Uterus (tissue), 4 donors: ENCODE results near the gene RBP4. TPM values are rescaled to one million over a fixed set of nuclear protein-coding genes. Genes with fewer than 3 reads are reported as not detected.

ENCODE experiments used
- DNase-seq, 2 donors: peaks; one replicate each; pipeline ENCODE4 v3.0.0-alpha.2; 2019 to 2020
- H3K27ac ChIP-seq, 2 donors: fragments of 200-600 bp; sonication (generic); 1 replicate in 1 of 2; 2 replicates in 1 of 2; pipeline ENCODE4 v1.5.1; 2016 to 2018
- H3K27me3 ChIP-seq, 2 donors: fragments of 200-600 bp; sonication (generic); one replicate each; pipeline ENCODE4 v1.5.1; 2018 to 2019; ENCODE audit warnings: control low read depth in 1 of 2
- H3K36me3 ChIP-seq, 2 donors: fragments of 200-600 bp; sonication (generic); one replicate each; pipeline ENCODE4 v1.5.1; 2019; ENCODE audit warnings: control low read depth in 1 of 2
- H3K4me1 ChIP-seq, 2 donors: fragments of 200-600 bp; sonication (generic); one replicate each; pipeline ENCODE4 v1.5.1; 2018 to 2019; ENCODE audit warnings: control low read depth in 1 of 2
- H3K4me3 ChIP-seq, 2 donors: fragments of 200-600 bp; sonication (generic); 1 replicate in 1 of 2; 2 replicates in 1 of 2; pipeline ENCODE4 v1.5.1; 2018 to 2019; ENCODE audit warnings: mild to moderate bottlenecking in 1 of 2
- H3K9me3 ChIP-seq, 2 donors: fragments of 200-600 bp; sonication (generic); one replicate each; pipeline ENCODE4 v1.5.1; 2019; ENCODE audit warnings: control low read depth in 1 of 2
- CTCF ChIP-seq, 4 experiments: fragments of 200-600 bp in 2 of 4; fragments of 450-650 bp in 2 of 4; sonication (generic) in 2 of 4; IDR thresholded peaks; one replicate each; pipeline ENCODE4 v1.5.1; 2016 to 2019; ENCODE audit warnings: antibody characterized with exemption in 4 of 4, mild to moderate bottlenecking in 2 of 4, moderate library complexity in 1 of 4
- POLR2A ChIP-seq, 2 donors: fragments of 450-650 bp; IDR thresholded peaks; one replicate each; pipeline ENCODE4 v1.6.1; 2016; ENCODE audit warnings: antibody characterized with exemption in 2 of 2, mild to moderate bottlenecking in 1 of 2, moderate library complexity in 1 of 2
- intact Hi-C: fragments of 100-400 bp; cut with DNase I; formaldehyde crosslinking; loops from one replicate; pipeline ENCODE4 v1.15.1; 2023; ENCODE audit warnings: low total_unique reads
- total RNA-seq, 4 donors: library from RNA; depleted of rRNA in 3 of 4; stranded (reverse); fragments of >200 nt in 3 of 4; gene quantifications; one replicate each; pipeline versions ENCODE4 v1.1.0 to v1.2.4, GENCODE V29; 2014 to 2023
- donor health status: DM: yes; HTN: yes; CAD: no.

RBP4 gene
- 1 to 10 TPM in 1 of 4 donors, under 1 TPM in 1, not detected in 2; 0.90 to 3.2 TPM for total RNA-seq

- Histone ChIP-seq H3K27ac (no peak within 1 kb of the TSS), H3K9me3 (no peaks in the 10 kb centered on the region), H3K27me3 (peaks cover 0 to 34% of the 10 kb centered on the region in 2 donors), H3K36me3 (no peaks in the 10 kb centered on the region), H3K4me3 (peak within 1 kb of the TSS in 1 of 2 donors; percentile 16), H3K4me1 (peaks cover 0 to 4% of the 10 kb centered on the region in 2 donors)
- intact Hi-C loops = no loop called here
- TF ChIP-seq POLR2A (IDR thresholded peaks at IDR 0.05) = no peak
- TF ChIP-seq CTCF (IDR thresholded peaks at IDR 0.05) = no peak
- DNase-seq = no peak
Measured at GRCh38 chr10:93601146-93601773, at the start of gene RBP4. Gene RBP4, minus strand, starts transcription at chr10:93601235. Its CDS starts 207 bp downstream, at chr10:93601028.

- no peak for DNase-seq
- H3K27ac ChIP-seq = no peak overlapping the region
- intact Hi-C loops = no loop called here
- no peaks in the 10 kb centered on the region for H3K9me3 ChIP-seq
- H3K4me3 ChIP-seq = no peak overlapping the region
- no peaks in the 10 kb centered on the region for H3K27me3 ChIP-seq
- H3K36me3 ChIP-seq = no peaks in the 10 kb centered on the region
- H3K4me1 ChIP-seq = no peaks in the 10 kb centered on the region
- TF ChIP-seq POLR2A (IDR thresholded peaks at IDR 0.05) (no peak), CTCF (IDR thresholded peaks at IDR 0.05) (no peak)
Measured at GRCh38 chr10:93639791-93640190, 38.8 kb upstream of the RBP4 start.

- Histone ChIP-seq H3K27ac (no peak overlapping the region), H3K27me3 (no peaks in the 10 kb centered on the region), H3K4me1 (no peaks in the 10 kb centered on the region), H3K4me3 (no peak overlapping the region), H3K36me3 (no peaks in the 10 kb centered on the region), H3K9me3 (no peaks in the 10 kb centered on the region)
- DNase-seq = no peak
- intact Hi-C loops = no loop called here
- no peak for TF ChIP-seq POLR2A (IDR thresholded peaks at IDR 0.05)
- TF ChIP-seq CTCF (IDR thresholded peaks at IDR 0.05) = no peak
Measured at GRCh38 chr10:93630625-93631557, 29.9 kb upstream of the RBP4 start.

GRCh38 chr10:93629647-93630305, 28.7 kb upstream of the RBP4 start:
- TF ChIP-seq POLR2A (IDR thresholded peaks at IDR 0.05) = no peak
- H3K36me3 ChIP-seq = no peaks in the 10 kb centered on the region
- no peaks in the 10 kb centered on the region for H3K4me1 ChIP-seq
- intact Hi-C loops = no loop called here
- no peak overlapping the region for H3K4me3 ChIP-seq
- H3K27ac ChIP-seq = no peak overlapping the region
- H3K27me3 ChIP-seq = no peaks in the 10 kb centered on the region
- DNase-seq = no peak
- H3K9me3 ChIP-seq = no peaks in the 10 kb centered on the region

- Histone ChIP-seq H3K9me3 (no peaks in the 10 kb centered on the region), H3K4me3 (no peak overlapping the region), H3K27me3 (no peaks in the 10 kb centered on the region), H3K36me3 (no peaks in the 10 kb centered on the region), H3K27ac (no peak overlapping the region), H3K4me1 (no peaks in the 10 kb centered on the region)
- intact Hi-C loops = no loop called here
- TF ChIP-seq POLR2A (IDR thresholded peaks at IDR 0.05) = no peak
- no peak for DNase-seq
Measured at GRCh38 chr10:93628858-93629257, 27.8 kb upstream of the RBP4 start.
